EL (cell line): ENCODE results near the gene CTF1.

Source experiments
- DNase-seq: peaks from one replicate; pipeline ENCODE4 v3.0.0-alpha.2; 2016

Gene CTF1

GRCh38 chr16:30912794-30913412 lies 16.5 kb downstream of the CTF1 start:
- DNase-seq = no peak

- no peak for DNase-seq
Measured at GRCh38 chr16:30914830-30915229, 18.4 kb downstream of the CTF1 start.

- DNase-seq = no peak
Measured at GRCh38 chr16:30918614-30919013, 22.2 kb downstream of the CTF1 start.

GRCh38 chr16:30920891-30921290 lies 24.5 kb downstream of the CTF1 start:
- DNase-seq = no peak

- DNase-seq = no peak
Measured at GRCh38 chr16:30921459-30921747, 25.0 kb downstream of the CTF1 start.

- DNase-seq = peak; percentile 88
Measured at GRCh38 chr16:30921748-30922419, 25.5 kb downstream of the CTF1 start.

GRCh38 chr16:30922420-30922959 lies 26.1 kb downstream of the CTF1 start:
- peak; percentile 99 for DNase-seq

- DNase-seq = peak; percentile 100
Measured at GRCh38 chr16:30922960-30923535, 26.6 kb downstream of the CTF1 start.

- no peak for DNase-seq
Measured at GRCh38 chr16:30923554-30924075, 27.2 kb downstream of the CTF1 start, which contains the start of gene FBXL19. Gene FBXL19 (plus strand): TSS chr16:30923572. CDS start chr16:30925755, 2,183 bp downstream.

GRCh38 chr16:30924076-30924912 lies 27.9 kb downstream of the CTF1 start:
- no peak for DNase-seq

GRCh38 chr16:30924913-30925631 lies 28.7 kb downstream of the CTF1 start:
- no peak for DNase-seq

- no peak for DNase-seq
Measured at GRCh38 chr16:30925632-30925987, 29.2 kb downstream of the CTF1 start.

GRCh38 chr16:30925995-30926811 lies 29.8 kb downstream of the CTF1 start:
- no peak for DNase-seq

GRCh38 chr16:30926937-30927788 lies 30.7 kb downstream of the CTF1 start:
- DNase-seq = no peak

- DNase-seq = no peak
Measured at GRCh38 chr16:30927789-30928378, 31.5 kb downstream of the CTF1 start.

GRCh38 chr16:30928390-30928789 lies 32.0 kb downstream of the CTF1 start:
- no peak for DNase-seq

- no peak for DNase-seq
Measured at GRCh38 chr16:30929167-30929566, 32.8 kb downstream of the CTF1 start.

- DNase-seq = no peak
Measured at GRCh38 chr16:30930160-30930571, 33.8 kb downstream of the CTF1 start.

GRCh38 chr16:30931068-30931650 lies 34.7 kb downstream of the CTF1 start:
- no peak for DNase-seq
